MG63 (cell line): ENCODE data around the gene CCDC12. TPM values are rescaled to one million over a fixed set of nuclear protein-coding genes. Genes with fewer than 3 reads are reported as not detected.

Experiments
- DNase-seq: peaks from one replicate; pipeline ENCODE4 v3.0.0-alpha.2; 2020
- H3K27me3 ChIP-seq: fragments of 250-450 bp; sonication (Bioruptor Pico); 2 replicates; pipeline ENCODE4 v1.5.1; 2020; ENCODE audit warnings: mild to moderate bottlenecking, moderate library complexity
- H3K36me3 ChIP-seq: fragments of 250-450 bp; sonication (Bioruptor Pico); 2 replicates; pipeline ENCODE4 v1.5.1; 2020; ENCODE audit warnings: mild to moderate bottlenecking, moderate library complexity
- H3K4me3 ChIP-seq: fragments of 250-450 bp; sonication (Bioruptor Pico); 2 replicates; pipeline ENCODE4 v1.5.1; 2020; ENCODE audit warnings: mild to moderate bottlenecking, moderate library complexity
- H3K9me3 ChIP-seq: fragments of 250-450 bp; sonication (Bioruptor Pico); 2 replicates; pipeline ENCODE4 v1.5.1; 2020; ENCODE audit warnings: mild to moderate bottlenecking, moderate library complexity
- total RNA-seq: library from RNA; depleted of rRNA; stranded (reverse); fragments of >200 nt; shearing (Covaris generic); gene quantifications from 2 replicates; pipeline ENCODE4 v1.2.3, GENCODE V29; 2014; ENCODE audit warnings: low replicate concordance

The CCDC12 gene
- total RNA-seq, 1 experiment from 2014 or later, result 12.0 TPM

DNA sequence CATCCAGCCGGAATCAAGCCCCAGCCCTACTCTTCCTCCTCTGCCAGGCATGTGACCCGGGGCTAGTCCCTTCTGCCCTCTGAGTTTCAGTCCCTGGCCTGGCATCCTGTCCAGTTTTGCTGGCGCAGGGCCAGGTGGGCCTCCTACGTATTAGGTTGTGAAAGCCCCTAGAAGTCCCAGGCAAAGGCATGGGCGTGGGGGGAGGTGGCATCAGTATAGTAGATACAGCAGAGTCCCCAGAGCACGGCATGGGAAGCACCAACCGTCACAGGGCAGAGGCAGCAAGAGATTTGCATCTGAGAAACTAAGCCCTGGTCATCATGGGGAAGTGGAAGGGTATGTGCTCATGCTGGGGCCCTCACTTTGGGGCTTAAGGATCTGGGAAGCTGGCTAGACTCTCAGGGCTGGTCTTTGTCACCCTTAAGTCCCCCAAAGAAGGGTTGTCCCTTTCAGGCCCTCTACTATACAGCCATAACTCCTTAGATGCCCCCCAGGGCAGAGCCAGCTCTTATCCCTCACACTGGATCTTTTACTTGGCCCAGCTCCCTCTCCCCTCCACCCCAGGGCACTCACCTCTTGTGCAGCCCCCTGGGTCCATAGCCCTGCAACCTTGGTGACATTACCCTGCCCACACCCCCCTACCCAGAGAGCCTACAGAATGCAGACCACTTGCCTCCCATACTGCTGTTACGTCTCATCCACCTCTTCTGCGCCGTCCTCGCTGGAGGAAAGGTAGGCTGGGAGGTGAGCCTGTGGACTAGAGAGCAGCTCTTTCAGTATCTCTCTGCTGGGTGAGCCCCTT, 14.2 kb upstream of the CCDC12 start:
- DNase-seq, result no peak
- no peaks in the 10 kb centered on the region for H3K36me3 ChIP-seq
- H3K9me3 ChIP-seq, result no peaks in the 10 kb centered on the region
- no peak overlapping the region for H3K4me3 ChIP-seq
- H3K27me3 ChIP-seq, result no peaks in the 10 kb centered on the region

DNA sequence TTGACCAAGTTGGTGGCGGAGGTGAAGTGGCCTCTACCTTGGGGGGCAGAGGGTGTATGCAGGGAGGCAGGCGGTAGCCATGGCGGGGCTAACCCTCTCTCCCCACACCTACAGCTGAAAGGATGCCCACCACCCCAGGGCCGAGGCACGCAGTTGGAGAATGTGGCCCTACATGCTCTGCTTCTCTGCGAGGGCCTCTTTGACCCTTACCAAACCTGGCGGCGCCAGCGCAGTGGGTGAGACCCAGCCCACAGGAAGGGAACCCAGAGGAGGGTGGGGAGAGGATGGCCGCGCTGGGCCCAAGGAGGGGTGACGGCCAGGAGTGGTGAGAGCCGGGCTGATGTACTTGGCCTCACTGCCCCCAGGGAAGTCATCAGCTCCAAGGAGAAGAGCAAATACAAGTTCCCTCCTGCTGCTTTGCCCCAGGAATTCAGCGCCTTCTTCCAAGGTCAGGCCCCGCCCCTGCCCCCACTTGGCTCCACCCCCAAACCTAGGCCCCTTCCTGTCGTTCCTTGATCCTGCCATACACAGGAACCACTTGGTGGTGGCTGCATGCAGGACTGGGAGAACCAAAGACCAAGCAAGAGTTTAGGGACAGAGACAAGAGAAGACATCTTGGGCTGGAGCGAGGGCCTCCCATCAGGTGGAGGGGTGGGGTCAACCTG, 12.7 kb upstream of the CCDC12 start:
- H3K36me3 ChIP-seq, result no peaks in the 10 kb centered on the region
- no peaks in the 10 kb centered on the region for H3K27me3 ChIP-seq
- H3K9me3 ChIP-seq, result no peaks in the 10 kb centered on the region
- no peak for DNase-seq
- H3K4me3 ChIP-seq, result no peak overlapping the region

DNA sequence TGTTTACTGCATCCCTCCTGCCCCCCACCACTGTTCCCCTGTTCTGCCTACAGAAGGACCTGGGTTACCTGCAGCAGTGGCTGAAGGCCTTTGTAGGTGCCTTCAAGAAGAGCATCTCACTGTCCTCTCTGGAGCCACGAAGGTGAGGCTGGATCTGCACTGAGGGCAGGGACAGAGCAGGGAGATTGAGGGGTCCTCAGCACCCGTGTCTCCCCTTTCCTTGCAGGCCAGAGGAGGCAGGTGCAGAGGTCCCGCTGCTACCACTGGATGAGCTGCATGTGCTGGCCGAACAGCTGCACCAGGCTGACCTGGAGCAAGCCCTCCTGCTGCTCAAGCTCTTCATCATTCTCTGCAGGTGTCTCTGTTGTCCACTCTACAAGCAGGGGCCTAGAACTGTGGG, 12.1 kb upstream of the CCDC12 start:
- Histone ChIP-seq H3K27me3 (no peaks in the 10 kb centered on the region), H3K4me3 (no peak overlapping the region), H3K36me3 (no peaks in the 10 kb centered on the region), H3K9me3 (no peaks in the 10 kb centered on the region)
- no peak for DNase-seq

DNA sequence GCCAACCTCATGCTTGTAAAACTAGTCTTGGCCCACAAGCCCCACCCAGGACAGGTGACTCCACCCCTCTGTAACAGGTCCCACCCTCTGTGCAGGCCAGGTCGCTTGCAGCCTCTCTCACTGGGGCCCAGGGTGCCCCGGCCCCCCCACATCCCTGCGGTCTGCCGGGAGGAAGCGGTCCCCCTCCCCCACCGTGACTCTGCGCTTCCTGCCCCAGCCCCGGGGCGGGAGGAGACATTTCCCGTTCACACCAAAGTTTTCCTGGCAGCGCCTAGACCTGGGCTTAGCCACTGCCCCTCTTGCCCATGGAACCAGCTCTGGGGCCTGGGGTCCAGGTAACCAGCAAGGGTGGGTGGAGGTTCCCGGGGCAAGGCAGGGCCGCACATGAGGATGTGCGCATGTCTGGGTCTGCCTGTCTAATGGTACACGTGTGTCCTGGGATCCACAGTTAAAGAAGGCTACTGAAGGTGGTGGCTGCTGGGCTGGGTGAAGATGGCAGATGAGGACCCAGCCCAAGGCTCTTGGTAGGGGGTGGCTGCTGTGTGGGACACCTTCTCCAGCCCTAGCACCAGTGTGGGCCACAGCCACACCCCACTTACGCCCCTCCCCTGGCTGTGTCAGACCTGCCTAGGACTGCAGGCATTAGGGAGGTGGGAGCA, 11.3 kb upstream of the CCDC12 start:
- Histone ChIP-seq H3K9me3 (no peaks in the 10 kb centered on the region), H3K36me3 (no peaks in the 10 kb centered on the region), H3K4me3 (no peak overlapping the region), H3K27me3 (no peaks in the 10 kb centered on the region)
- no peak for DNase-seq

DNA sequence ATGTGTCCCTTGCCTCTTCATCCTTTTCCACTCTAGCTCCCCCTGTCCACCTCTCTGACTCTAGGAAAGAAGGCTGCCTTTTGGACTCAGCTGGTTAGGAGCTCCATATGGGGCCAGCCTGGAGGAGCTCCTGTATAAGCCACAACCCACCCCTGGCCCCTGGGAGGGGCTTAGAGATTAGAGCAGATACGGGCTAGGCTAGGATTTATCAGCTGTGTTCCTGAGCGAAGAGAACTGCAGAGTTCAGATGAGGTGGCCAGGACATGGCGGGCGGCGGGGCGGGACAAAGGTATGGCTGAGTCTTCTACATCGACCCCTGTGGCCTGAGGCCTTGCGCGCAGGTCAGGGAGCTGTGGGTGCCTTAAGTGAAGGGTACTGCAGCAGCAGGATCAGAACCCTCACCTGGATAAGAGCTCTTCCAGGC, 10.8 kb upstream of the CCDC12 start:
- no peak overlapping the region for H3K4me3 ChIP-seq

DNA sequence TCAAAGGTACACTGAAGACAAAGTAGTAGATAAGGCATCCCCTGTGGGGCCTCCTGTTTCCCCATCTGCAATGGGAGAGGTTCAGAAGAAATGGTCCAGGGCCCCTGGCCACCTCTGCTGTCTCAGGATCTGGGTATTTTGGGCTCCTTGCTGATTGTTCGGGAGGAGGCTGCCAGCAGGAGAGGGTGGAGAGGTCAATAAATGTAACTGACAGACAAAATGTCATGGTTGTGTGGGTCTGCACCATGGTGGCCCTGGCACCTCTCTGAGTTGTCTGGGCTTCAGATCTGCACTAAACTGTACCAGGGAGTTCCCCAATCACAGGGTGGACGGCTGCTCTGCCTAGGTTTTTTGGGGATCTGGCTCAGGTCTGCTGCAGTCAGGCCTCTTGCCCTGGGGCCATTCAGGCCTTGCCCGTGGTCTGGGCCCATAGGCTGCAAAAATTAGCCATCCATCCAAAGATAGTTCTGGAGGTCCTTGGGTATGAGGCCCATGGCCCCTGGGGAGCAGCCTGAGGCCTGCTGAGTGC, 10.3 kb upstream of the CCDC12 start:
- no peak for DNase-seq
- no peak overlapping the region for H3K4me3 ChIP-seq
- H3K27me3 ChIP-seq, result no peaks in the 10 kb centered on the region
- H3K9me3 ChIP-seq, result no peaks in the 10 kb centered on the region
- no peaks in the 10 kb centered on the region for H3K36me3 ChIP-seq

More for the DNA sequence above, 10.8 kb upstream of the CCDC12 start:
- no peaks in the 10 kb centered on the region for H3K9me3 ChIP-seq
- DNase-seq, result no peak
- no peaks in the 10 kb centered on the region for H3K36me3 ChIP-seq
- H3K27me3 ChIP-seq, result no peaks in the 10 kb centered on the region

DNA sequence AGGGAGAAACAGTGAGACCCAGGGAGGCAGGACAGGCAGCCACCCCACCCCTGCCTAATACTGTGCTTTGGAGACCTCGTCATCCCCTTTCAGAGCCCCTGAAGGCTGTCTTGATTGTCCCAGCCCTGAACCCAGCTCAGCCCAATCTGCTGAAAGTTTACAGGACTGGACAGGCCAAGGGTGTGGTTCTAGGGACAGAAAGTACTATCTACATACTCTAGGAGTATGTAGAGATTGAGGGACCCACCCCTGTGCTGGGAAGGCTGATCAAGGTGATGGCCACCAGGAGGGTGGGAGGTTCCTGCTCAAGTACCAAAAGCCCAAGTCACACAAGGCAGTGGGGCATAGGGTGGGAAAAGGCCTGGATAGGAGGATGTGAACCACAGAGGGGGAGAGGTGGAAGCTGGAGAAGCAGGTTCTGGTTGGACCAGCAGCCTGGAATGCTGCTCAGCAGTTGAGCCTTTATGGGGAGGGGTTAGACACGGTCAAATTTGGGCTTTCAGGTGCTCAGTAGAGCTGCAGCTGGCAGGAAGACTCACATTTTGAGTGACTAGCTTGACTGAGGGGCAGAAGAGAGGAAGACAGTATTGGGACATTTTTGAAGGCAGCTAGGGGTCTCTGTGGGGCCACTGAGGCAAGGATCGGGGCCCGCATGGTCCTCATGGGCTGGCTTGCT, 9.6 kb upstream of the CCDC12 start:
- Histone ChIP-seq H3K4me3 (no peak overlapping the region), H3K9me3 (no peaks in the 10 kb centered on the region), H3K27me3 (no peaks in the 10 kb centered on the region), H3K36me3 (no peaks in the 10 kb centered on the region)
- no peak for DNase-seq

DNA sequence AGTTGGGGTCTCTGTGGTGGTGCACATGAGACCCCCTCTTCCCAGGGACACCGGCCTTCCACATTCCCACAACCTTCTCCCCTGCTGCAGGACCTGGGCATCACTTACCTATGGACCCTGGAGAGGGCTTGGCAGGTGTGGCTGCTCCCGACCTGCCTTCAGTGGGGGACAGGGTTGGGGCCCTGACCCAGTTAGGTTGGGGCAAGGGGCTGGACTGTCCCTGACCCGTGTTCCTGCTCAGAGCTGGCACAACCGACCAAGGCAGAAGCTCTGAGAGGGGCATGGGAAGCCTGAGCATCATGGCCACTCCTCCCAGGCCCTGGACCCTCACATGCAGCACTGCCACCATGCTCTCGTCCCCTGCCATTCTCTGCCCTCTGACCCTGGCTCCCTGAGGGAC, 9.0 kb upstream of the CCDC12 start:
- Histone ChIP-seq H3K36me3 (no peaks in the 10 kb centered on the region), H3K9me3 (no peaks in the 10 kb centered on the region), H3K4me3 (no peak overlapping the region), H3K27me3 (no peaks in the 10 kb centered on the region)
- DNase-seq, result no peak

DNA sequence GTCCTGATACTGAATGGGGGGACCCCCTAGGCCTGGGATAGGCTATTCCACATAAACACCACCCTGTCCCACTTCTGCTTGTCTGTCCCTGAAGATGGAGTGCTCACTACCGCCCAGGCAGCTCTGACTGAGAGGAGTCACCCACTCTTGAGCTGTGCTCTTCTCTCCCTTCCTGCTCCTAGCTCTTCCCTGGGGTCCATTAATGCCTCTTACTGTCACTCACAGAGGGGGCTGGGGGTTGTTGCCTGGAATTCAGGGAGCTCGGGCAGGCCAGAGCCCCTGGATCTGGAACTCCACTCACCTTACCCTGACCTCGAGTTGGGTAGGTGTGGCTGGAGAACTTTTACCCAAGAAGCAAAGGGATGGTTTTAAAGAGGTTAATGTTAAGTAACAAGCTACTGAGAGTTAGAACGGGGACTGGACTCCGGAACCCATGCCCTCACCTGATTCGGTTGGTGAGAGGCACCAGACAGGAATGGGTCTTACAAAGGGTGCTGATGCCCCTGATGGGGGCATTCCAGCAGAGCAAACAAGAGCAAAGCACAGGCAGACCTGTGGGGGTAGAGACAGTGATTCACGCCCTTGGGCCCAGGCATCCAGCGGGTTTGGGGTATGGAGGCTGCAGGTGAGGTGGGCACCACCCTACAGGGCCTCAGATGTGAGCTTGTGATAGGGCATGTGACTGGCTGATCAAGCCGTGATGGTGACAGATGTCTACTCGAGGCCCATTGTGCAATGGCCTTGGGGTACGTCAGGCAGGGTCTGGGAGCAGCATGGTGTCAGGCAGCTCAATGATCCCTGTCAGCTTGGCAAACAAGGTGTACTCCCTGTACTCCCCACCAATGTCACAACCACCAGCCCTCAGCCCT, 8.3 kb upstream of the CCDC12 start:
- no peak for DNase-seq
- H3K36me3 ChIP-seq, result no peaks in the 10 kb centered on the region
- no peaks in the 10 kb centered on the region for H3K9me3 ChIP-seq
- H3K4me3 ChIP-seq, result no peak overlapping the region
- H3K27me3 ChIP-seq, result no peaks in the 10 kb centered on the region

DNA sequence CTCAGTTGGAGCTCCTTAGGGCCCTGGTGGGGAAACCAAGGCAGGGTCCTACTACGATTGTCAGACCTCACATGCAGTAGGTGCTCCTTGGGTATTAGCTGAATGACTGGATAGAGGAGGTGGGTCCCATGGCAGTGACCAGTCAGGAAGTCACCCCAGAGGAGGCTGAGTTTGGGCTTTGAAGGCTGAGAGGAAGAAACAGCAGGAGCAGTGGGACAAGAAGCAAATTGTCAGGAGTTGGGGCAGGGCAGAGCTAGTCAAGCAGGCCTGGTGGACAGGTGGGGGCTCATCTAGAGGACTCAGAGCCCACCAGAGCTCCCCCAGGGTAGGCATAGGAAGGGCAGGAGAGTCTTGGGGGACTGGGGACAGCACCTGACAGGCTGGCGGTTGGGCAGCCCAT, 6.0 kb upstream of the CCDC12 start:
- Histone ChIP-seq H3K36me3 (no peaks in the 10 kb centered on the region), H3K4me3 (no peak overlapping the region), H3K9me3 (no peaks in the 10 kb centered on the region), H3K27me3 (no peaks in the 10 kb centered on the region)
- DNase-seq, result no peak

DNA sequence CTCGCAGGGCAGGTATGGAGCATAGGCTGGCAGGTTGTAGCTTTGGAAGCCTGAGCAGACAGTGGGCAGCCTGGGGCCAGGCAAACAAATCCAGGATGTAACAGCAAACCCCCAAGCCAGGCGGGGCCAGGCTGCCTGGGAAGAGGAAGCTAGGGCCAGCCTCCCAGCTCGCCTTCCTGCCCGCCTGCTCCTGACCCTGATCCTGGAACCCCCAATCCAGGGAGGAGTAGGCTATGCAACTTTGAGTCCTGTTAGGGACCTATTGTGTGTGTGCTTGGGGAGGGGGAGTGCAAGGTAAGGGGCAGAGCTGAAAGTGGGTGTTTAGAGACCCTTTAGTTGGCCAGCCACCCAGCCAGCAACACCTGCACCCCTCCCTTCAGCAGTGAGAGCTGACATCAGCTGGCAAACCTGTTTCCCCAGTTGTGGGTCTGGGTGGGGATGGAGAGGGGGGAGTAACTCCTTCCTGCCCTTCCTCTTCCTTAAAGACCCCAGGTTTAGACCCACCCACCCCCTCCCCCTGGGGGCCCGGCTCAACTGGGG, 5.5 kb upstream of the CCDC12 start:
- H3K27me3 ChIP-seq, result no peaks in the 10 kb centered on the region
- no peak overlapping the region for H3K4me3 ChIP-seq
- H3K36me3 ChIP-seq, result no peaks in the 10 kb centered on the region
- no peaks in the 10 kb centered on the region for H3K9me3 ChIP-seq
- DNase-seq, result no peak

DNA sequence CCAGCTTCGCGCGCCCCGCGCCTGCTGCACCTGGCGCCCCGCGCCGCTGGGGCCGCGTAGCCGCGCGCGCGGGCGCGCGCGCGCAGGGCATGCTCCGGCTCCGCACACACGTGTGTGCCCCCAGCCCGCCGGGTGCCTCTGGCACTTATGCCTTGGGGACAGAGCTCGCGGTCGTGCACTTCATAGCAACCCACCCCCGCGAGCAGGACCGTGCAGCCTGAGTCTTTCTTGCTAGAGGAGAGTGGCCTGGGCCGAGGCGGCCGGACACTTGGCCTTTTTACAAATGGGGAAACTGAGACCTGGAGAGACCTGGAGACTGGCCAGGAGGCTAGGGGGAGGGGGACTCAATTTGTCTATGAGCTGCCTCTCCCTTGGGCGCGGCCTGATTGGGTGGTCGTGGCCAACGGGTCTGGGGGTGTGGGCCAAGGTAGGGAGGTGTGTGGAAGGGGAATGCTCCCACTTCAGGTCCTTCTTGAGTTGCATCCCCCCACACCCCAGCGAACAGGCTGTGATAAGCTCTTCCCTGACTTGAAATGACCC, 3.5 kb upstream of the CCDC12 start:
- Histone ChIP-seq H3K27me3 (no peaks in the 10 kb centered on the region), H3K36me3 (no peaks in the 10 kb centered on the region), H3K9me3 (no peaks in the 10 kb centered on the region), H3K4me3 (peak overlapping the region; percentile 52)
- DNase-seq, result no peak

DNA sequence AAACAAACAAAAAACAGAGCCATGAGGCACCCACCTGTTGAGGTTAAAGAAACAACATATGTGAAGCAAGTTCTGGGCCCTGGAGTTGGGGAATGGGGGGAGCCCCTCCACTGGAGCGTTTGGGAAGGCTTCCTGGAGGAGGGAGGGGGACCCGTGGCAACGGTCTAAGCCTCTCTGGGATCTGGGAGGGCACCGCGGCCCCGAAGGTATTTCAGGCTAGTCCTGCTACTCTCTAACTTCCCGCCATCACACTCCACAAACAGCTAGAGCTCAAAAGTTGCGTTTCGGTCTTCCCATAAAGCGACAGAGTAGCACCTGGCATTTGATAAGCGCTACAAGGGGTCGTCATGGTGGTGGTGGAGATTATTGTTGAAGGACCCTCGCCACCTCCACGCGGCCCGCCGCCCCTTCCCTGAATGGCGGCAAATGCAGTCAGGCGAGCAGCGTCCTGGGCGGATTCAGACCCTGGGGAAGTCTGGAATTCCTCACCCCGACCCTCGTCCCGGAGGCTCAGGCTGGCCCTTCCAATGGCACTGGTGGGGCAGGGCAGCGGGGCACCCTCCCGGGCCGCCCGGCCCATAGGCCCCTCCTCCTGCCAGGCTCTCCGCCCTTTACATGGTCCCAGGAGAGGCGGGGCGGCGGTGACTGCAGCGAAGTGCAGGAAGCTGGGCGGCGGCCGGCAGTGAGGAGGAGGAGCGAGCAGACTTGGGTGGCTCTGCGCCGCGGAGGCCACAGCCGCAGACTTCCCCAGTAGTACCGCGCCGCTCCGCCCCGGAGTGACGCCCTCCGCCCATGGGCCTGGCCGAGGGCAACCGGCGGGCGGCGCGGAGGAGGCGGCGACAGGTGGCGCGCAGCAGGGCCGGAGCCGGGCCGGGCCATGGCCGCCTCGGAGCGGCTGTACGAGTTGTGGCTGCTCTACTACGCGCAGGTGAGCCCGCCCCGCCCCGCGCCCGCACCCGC, 2.7 kb upstream of the CCDC12 start, which contains the start of gene NBEAL2:
Gene NBEAL2, plus strand, starts transcription at position 682 of the 960 bp plus-strand sequence. Its CDS starts 196 bp downstream, at position 878.
- Histone ChIP-seq H3K36me3 (no peaks in the 10 kb centered on the region), H3K4me3 (peak within 1 kb of the TSS; percentile 52), H3K9me3 (no peaks in the 10 kb centered on the region), H3K27me3 (no peaks in the 10 kb centered on the region)
- peak; percentile 94 for DNase-seq

DNA sequence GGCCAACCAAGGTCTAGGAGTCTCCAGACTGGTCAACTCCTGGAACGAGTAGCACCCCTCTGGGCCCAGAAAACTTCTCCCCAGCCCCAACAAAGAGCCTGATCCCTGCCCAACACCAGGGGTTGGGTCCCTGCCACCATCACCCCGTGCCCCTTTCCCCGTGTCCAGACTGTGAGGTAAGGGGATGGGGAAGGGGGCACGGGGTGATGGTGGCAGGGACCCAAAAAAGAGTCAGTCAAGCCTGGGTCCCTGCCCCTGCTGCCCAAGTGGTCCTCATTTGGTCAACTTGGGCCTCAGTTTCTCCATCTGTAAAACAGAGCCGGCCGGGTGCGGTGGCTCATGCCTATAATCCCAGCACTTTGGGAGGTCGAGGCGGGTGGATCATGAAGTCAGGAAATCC, 1.8 kb upstream of the CCDC12 start:
- no peaks in the 10 kb centered on the region for H3K27me3 ChIP-seq
- no peak for DNase-seq
- no peaks in the 10 kb centered on the region for H3K9me3 ChIP-seq
- H3K4me3 ChIP-seq, result no peak overlapping the region
- H3K36me3 ChIP-seq, result no peaks in the 10 kb centered on the region; the same call in 1 of the 2 replicates
